H1 (cell line): ENCODE results near the gene KAT8. TPM values are rescaled to one million over a fixed set of nuclear protein-coding genes. Genes with fewer than 3 reads are reported as not detected.

Experiments used
- ASH2L ChIP-seq: fragments of 200-600, 300-600 bp; sonication (generic); IDR thresholded peaks from one replicate; pipeline ENCODE4 v1.7.1; 2017; ENCODE audit warnings: low read length
- CEBPB ChIP-seq: IDR thresholded peaks from 2 replicates; pipeline ENCODE4 v1.6.1; 2012; ENCODE audit warnings: low read depth, low read length
- POU5F1 ChIP-seq: IDR thresholded peaks from 2 replicates; pipeline ENCODE4 v1.6.1; 2011; ENCODE audit warnings: low read depth, mild to moderate bottlenecking, low read length, moderate library complexity
- polyA plus RNA-seq, 7 experiments: library from polyadenylated mRNA; depleted of rRNA in 3 of 7; stranded (reverse) in 5 of 7; unstranded in 2 of 7; fragments of >200 nt in 5 of 7; fragments of 200-250 nt in 2 of 7; gene quantifications; 1 replicate in 5 of 7; 2 replicates in 1 of 7; 4 replicates in 1 of 7; pipeline versions ENCODE4 v1.2.1 to v1.2.3, GENCODE V29; 2011 to 2013; ENCODE audit warnings: missing spikeins in 2 of 7, mixed read lengths in 2 of 7
- total RNA-seq: library from RNA; stranded (reverse); fragmentation: NEBNext Ultra II Directional; extraction: Animal tissue kit (Norgen Biotek cat#: 25700); gene quantifications from 2 replicates; pipeline ENCODE4 v1.2.1, GENCODE V29; 2021

KAT8 gene
- total and polyA plus RNA-seq, 2 of the 8 experiments (the other 6 are each of a cell fraction or from before 2014, with no cell fraction given) = 52.6 to 61.6 TPM

DNA sequence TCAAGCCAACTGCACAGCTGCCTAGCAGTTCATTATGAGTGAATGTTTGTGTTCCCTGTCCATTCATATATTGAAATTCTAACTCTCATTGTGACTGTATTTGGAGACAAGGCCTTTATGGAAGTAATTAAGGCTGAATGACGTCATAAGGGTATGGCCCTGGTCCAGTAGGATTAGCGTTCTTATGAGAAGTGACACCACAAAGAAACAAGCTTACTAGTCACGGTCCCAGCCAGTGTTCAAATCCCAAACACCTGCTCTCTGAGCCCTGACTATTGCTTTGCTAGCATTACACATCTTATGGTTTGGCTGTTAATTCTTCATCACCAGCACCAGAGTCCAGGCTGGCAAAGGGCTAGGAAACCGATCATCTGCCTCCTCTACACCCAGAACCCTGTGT lies 45.6 kb upstream of the KAT8 start (continued):
- TF ChIP-seq ASH2L = no peak
- no peak for TF ChIP-seq CEBPB
- TF ChIP-seq POU5F1 = no peak
